ENCODE data around the gene PACS1. TPM values are rescaled to one million over a fixed set of nuclear protein-coding genes. Genes with fewer than 3 reads are reported as not detected.
"Not testable (repeated sequence)": the region's sequence is repeated elsewhere in the genome, so short reads cannot be mapped to it uniquely, and the experiment has no call there.

The PACS1 gene
- total RNA-seq, 2 donors from 2014 or later = 64.3 to 73.3 TPM

DNA sequence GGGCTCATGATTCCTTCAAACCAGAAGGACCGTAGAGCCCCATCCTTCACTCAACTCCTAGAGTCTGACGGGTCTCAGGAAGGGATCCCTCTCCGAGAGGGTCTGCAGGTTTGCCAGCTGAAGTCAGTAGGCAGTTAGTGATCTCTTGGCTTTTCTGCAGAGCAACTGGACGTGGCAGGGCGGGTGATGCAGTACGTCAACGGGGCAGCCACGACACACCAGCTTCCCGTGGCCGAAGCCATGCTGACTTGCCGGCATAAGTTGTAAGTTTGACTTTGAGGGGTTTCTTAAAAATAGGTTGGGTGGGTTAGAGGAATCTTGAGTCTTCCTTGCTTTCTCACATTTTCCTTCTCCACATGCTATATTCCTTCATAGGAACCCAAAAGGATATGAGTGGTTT lies 165.1 kb downstream of the PACS1 start:
- H3K4me1 Mint-ChIP-seq (ENCODE audit: low read depth in 2 of 2) = peaks cover 7 to 27% of the 10 kb centered on the region in 2 donors
- no peak for DNase-seq (ENCODE audit: low spot score)
- no peak overlapping the region for H3K27ac Mint-ChIP-seq
- no peak overlapping the region for H3K4me3 Mint-ChIP-seq
- no peaks in the 10 kb centered on the region for H3K27me3 Mint-ChIP-seq
- H3K9me3 Mint-ChIP-seq = no peaks in the 10 kb centered on the region
- ATAC-seq = no peak
- peaks cover 10% of the 10 kb centered on the region for H3K36me3 Mint-ChIP-seq

DNA sequence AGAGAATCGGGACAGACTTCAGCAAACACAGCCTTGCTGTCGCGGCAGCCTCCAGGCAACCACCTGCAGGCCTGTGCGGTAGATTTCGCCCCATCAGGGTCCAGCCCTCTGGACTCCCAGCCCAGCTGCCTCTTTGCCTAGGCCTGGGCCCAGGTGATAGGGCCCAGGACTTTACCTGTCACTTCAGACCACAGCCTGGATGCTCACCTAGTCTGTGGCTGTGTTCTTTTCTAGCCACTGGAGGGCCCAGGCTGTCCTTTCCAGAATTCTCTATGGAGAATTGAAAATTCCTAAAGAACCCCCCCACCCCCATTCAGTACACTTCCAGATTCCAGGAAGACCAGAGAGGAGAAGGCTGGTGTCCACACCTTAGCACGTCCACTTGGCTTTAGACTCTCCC lies 167.8 kb downstream of the PACS1 start:
- Mint-ChIP-seq H3K36me3 (no peaks in the 10 kb centered on the region), H3K4me1 (ENCODE audit: low read depth in 2 of 2) (peaks cover 7 to 21% of the 10 kb centered on the region in 2 donors), H3K9me3 (no peaks in the 10 kb centered on the region), H3K4me3 (peak overlapping the region; percentile 60), H3K27me3 (no peaks in the 10 kb centered on the region), H3K27ac (peak overlapping the region; percentile 57 to 82)
- ATAC-seq = no peak
- no peak for DNase-seq (ENCODE audit: low spot score)

DNA sequence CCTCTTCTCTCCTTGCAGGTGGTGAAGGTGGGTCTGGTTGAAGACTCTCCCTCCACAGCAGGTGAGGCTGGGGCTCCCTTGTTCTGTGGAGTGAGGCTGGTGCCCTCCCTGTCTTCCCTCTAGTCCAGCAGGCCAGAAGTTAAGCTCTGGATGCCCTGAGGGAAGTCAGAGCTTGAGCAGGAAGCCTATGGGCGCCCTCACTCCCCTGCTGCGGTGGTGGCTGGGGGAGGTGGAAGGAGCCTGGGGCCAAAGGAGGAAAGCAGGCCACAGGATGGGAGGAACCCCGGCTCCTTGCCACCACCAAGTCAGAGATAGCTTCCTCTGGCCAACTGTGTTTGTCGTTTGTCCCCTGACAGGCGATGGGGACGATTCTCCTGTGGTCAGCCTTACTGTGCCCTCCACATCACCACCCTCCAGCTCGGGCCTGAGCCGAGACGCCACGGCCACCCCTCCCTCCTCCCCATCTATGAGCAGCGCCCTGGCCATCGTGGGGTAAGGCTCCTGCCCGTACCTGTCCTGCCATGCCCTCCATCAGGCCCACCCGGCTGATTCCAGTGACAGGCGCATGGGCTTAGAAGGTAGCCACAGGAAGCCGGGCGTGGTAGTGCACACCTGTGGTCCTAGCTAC lies 168.8 kb downstream of the PACS1 start:
- DNase-seq (ENCODE audit: low spot score) (no peak), ATAC-seq (no peak)
- no peak overlapping the region for H3K4me3 Mint-ChIP-seq
- H3K27ac Mint-ChIP-seq = no peak overlapping the region
- no peaks in the 10 kb centered on the region for H3K9me3 Mint-ChIP-seq
- H3K27me3 Mint-ChIP-seq = no peaks in the 10 kb centered on the region
- H3K36me3 Mint-ChIP-seq = no peaks in the 10 kb centered on the region
- peaks cover 7 to 21% of the 10 kb centered on the region in 2 donors for H3K4me1 Mint-ChIP-seq (ENCODE audit: low read depth in 2 of 2)

DNA sequence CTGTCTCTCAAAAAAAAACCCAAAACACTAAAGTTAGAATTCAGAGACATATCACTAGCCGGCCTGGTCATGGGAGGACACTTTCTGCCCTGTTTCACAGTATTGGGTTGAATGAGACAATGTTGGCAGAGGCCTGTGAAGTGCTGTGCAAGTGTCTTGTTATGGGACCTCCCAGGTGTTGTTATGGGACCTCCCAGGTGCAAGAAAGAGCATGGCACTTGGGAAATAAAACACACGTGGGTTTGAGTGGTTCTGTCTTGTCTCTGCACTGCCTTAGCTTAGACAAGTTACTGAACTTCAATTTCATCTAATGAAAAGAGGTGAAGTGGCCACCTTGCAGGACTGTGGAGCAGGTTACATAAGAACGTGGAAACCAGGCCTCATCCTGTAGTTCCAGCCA lies 169.4 kb downstream of the PACS1 start:
- H3K4me3 Mint-ChIP-seq = no peak overlapping the region
- peaks cover 7 to 21% of the 10 kb centered on the region in 2 donors for H3K4me1 Mint-ChIP-seq (ENCODE audit: low read depth in 2 of 2)
- ATAC-seq (no peak), DNase-seq (ENCODE audit: low spot score) (no peak)
- no peaks in the 10 kb centered on the region for H3K36me3 Mint-ChIP-seq
- H3K9me3 Mint-ChIP-seq = no peaks in the 10 kb centered on the region
- no peak overlapping the region for H3K27ac Mint-ChIP-seq
- no peaks in the 10 kb centered on the region for H3K27me3 Mint-ChIP-seq

DNA sequence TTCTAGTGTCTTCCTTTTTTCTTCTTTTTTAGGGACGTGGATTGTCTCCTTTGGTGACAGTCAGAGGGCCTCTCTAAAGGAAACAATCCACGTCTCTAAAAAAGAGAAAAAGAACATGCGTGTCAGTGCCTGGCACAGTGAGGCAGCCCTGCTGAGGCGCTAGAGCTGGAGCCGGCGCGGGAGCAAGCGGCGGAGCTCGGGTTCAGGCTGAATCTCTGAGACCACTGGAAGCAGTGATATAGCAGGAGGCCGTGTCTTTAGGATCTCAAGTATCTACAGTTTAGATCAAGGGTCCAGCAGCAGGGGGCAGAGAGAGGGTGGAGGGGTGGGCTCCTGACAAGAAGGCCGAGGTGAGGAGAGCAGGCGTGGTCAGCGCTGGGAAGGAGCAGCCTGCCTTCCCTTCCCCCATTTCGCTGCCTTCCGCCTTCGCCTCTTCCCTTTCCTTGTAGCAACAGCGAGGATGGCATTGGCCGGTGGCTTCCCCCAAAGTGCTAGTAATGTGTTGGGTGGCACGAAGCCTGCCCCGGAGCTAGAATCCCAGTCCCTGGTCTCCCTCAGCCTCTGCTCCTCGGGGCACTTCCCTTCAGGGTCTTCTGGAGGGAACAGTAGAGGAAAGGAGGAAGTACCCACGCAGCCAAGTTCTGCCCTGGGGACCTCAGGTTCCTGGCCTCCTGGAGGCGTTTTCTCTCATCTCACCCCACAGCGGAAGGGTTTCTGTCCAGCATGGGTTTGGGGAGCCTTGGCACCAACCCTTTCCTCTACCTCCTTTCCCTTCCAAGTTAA lies 170.1 kb downstream of the PACS1 start:
- Mint-ChIP-seq H3K4me3 (no peak overlapping the region), H3K4me1 (ENCODE audit: low read depth in 2 of 2) (peaks cover 7 to 21% of the 10 kb centered on the region in 2 donors), H3K36me3 (no peaks in the 10 kb centered on the region), H3K9me3 (no peaks in the 10 kb centered on the region), H3K27me3 (no peaks in the 10 kb centered on the region), H3K27ac (no peak overlapping the region)
- DNase-seq (ENCODE audit: low spot score) (no peak), ATAC-seq (no peak)

DNA sequence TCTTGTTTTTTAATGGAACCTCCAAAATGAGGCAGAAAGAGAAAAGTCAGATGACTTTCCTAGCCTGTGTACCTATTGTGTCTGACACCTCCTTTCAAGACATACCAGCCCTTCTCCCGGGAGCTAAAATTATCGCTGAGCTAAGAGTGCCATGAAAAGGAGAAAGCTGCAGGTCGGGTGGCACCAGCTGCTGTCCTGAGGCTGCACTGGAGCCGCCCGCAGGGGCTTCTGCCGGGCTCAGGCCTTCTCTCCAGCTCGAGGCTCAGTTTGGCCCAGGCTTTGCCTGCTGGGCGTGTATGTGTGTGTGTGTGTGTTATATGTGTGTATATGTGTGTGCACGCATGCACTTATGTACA lies 170.7 kb downstream of the PACS1 start:
- Mint-ChIP-seq H3K9me3 (no peaks in the 10 kb centered on the region), H3K4me1 (ENCODE audit: low read depth in 2 of 2) (peaks cover 7 to 16% of the 10 kb centered on the region in 2 donors), H3K36me3 (no peaks in the 10 kb centered on the region), H3K27me3 (no peaks in the 10 kb centered on the region), H3K4me3 (no peak overlapping the region), H3K27ac (no peak overlapping the region)
- ATAC-seq = no peak
- DNase-seq (ENCODE audit: low spot score) = no peak

DNA sequence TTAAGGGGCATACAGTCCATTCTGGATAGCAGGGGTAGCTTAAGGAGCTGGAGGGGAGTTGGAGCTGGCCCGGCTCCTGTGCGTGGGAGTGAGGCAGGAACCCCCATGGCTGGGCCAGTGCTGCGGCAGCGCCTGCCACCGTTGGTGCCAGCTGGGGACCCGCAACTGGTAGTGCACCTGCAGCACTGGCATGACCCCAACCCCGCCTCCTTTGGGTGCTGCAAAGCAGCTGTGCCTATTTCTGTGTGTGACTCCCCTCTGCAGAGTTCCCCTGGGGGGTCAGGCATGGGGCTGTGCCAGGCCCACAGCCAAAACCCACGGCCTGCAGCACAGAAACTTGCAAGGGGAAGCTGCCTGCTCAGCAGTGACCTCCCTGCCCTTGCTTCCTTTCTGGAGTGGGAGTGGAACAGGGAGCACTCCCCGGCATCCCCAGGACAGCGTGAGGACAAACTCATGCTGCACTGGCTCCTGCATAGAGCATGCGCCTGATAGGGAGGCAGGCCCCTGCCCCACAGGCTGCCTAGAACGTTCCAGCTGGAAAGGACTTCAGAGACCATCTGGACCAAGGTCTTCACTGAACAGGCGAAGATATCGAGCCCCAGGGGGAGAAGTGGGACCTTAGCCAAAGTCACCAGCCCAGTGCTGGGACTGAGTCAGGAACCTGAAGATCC lies 172.2 kb downstream of the PACS1 start:
- Mint-ChIP-seq H3K9me3 (no peaks in the 10 kb centered on the region), H3K27me3 (no peaks in the 10 kb centered on the region), H3K4me3 (no peak overlapping the region), H3K36me3 (no peaks in the 10 kb centered on the region), H3K4me1 (ENCODE audit: low read depth in 2 of 2) (peaks cover 6 to 12% of the 10 kb centered on the region in 2 donors), H3K27ac (no peak overlapping the region)
- DNase-seq (ENCODE audit: low spot score) (no peak), ATAC-seq (no peak)

DNA sequence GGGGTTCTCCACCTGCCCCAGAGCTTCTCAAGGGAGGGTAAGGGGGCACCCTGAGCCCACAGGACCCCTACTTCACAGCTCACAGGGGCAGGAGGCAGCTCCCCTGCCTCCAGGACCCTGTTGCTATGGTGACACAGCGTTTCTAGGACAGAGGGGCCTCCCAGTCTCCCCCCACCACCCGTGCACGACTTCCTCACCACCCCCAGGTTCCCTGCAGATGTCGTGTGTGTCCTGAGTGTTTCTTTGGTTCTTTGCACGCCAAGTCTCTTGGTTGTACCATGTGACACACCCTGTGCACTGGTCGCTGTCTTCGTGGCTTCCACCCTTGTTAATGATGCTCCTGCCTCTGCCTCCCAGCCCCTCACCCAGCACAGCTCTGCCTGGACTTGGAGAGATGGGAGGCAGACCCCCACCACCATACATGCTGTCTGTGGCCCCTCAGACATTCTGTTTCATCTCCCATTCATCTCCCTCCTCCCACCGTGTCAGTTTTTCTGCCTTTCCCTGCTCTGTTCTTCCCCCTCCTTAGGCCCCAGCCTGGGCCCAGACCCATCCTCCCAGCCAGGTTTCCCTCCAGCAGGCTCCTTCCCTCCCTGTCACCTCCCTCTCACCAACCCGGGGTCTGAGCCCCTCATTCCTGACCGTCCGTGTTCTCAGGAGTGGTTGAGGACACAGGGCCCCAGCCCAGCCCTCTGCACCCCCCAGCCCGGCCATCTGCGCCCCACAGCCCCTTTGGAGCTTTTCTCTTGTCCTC lies 173.9 kb downstream of the PACS1 start:
- ATAC-seq (no peak), DNase-seq (ENCODE audit: low spot score) (no peak)
- H3K27me3 Mint-ChIP-seq = no peaks in the 10 kb centered on the region
- no peaks in the 10 kb centered on the region for H3K4me1 Mint-ChIP-seq (ENCODE audit: low read depth in 2 of 2)
- no peak overlapping the region for H3K4me3 Mint-ChIP-seq
- H3K36me3 Mint-ChIP-seq = no peaks in the 10 kb centered on the region
- no peaks in the 10 kb centered on the region for H3K9me3 Mint-ChIP-seq
- H3K27ac Mint-ChIP-seq = no peak overlapping the region

DNA sequence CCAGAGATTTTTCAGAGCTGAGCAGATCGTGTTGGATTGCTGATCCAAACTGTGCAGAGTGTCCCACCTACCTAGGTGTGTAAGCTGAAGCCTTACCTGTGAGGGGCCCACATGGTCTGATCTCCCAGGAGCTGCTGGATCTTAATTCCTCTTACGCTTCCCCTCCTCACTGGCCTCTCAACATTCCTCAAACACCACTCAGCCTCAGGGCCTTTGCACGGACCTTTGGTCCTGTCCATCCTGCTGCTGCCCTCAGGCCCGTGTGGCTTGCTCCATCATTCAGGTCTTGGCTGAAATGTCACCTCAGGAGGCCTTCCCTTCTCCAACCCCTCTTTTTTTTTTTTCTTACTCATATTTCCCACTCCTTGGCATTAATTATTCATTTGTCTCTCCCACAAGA lies 177.2 kb downstream of the PACS1 start:
- ATAC-seq = no peak
- Mint-ChIP-seq H3K4me3 (no peak overlapping the region), H3K4me1 (ENCODE audit: low read depth in 2 of 2) (no peaks in the 10 kb centered on the region), H3K9me3 (no peaks in the 10 kb centered on the region), H3K36me3 (no peaks in the 10 kb centered on the region), H3K27me3 (no peaks in the 10 kb centered on the region), H3K27ac (peak overlapping the region in 1 of 2 donors; percentile 24)
- DNase-seq (ENCODE audit: low spot score) = no peak

DNA sequence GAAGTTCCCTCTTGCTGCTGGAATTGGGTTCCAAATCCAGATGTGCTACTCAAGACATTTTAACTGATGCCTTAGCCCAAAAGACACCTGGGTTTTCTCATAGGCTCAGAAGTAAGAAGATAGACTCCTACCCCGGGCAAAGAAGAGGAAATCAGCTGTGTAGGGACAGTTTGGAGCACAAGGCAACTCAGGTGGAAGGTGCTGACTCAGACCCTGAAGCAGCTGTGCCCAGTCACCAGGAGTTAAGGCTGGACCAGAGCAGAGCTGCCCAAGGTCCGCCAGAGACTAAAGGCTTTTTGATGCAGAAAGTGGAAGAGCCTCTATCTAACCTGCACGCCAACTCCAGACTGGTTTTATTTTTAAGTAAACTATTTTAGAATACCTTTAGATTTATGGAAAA lies 177.7 kb downstream of the PACS1 start:
- Mint-ChIP-seq H3K4me1 (ENCODE audit: low read depth in 2 of 2) (no peaks in the 10 kb centered on the region), H3K36me3 (no peaks in the 10 kb centered on the region), H3K27me3 (no peaks in the 10 kb centered on the region), H3K27ac (no peak overlapping the region), H3K4me3 (no peak overlapping the region), H3K9me3 (no peaks in the 10 kb centered on the region)
- DNase-seq (ENCODE audit: low spot score) (no peak), ATAC-seq (no peak)

DNA sequence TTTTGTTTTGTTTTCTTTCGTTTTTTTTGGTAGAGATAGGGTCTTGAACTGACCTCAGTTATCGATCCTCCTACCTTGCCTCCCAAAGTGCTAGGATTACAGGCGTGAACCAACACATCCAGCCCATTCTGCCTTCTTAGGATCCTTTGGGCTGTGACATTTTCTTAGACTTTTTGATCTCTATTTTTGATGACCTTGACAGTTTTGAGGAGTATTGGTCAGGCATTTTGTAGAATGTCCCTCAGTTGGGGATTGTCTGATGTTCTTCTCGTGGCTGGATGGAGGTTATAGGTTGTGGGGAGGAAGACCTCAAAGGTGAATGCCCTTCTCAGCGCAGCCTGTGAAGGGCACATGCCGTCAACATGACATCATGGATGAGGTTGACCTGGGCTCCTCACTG lies 178.8 kb downstream of the PACS1 start:
- no peak for DNase-seq (ENCODE audit: low spot score)
- H3K27ac Mint-ChIP-seq = peak overlapping the region in 1 of 2 donors; percentile 34

DNA sequence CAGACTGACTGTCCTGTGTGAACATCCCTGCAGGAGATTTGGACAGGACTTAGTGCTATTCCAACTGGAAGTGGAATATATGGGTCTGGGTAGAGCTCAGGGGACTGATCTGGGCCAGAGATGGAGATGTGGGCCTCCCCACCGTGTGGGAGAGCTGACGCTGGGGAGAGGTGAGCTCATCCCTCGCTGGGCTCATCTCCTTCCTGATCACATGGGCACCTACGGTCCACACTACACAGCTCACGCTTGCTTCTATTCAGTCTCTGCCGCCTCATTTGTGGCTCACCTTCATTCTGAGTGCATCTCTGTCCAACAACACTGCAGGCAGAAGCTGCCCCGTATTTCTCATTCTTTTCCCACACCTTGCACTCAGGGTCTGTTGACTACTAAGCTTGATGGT lies 181.7 kb downstream of the PACS1 start:
- no peak for ATAC-seq
- Mint-ChIP-seq H3K4me1 (ENCODE audit: low read depth in 2 of 2) (peaks cover 4 to 5% of the 10 kb centered on the region in 2 donors), H3K9me3 (no peaks in the 10 kb centered on the region), H3K4me3 (no peak overlapping the region), H3K36me3 (no peaks in the 10 kb centered on the region), H3K27ac (no peak overlapping the region), H3K27me3 (no peaks in the 10 kb centered on the region)
- DNase-seq (ENCODE audit: low spot score) = no peak

More for the DNA sequence above, 178.8 kb downstream of the PACS1 start:
- ATAC-seq = no peak
- no peaks in the 10 kb centered on the region for H3K36me3 Mint-ChIP-seq
- no peaks in the 10 kb centered on the region for H3K27me3 Mint-ChIP-seq
- H3K4me1 Mint-ChIP-seq (ENCODE audit: low read depth in 2 of 2) = no peaks in the 10 kb centered on the region
- H3K4me3 Mint-ChIP-seq = no peak overlapping the region
- H3K9me3 Mint-ChIP-seq = no peaks in the 10 kb centered on the region

DNA sequence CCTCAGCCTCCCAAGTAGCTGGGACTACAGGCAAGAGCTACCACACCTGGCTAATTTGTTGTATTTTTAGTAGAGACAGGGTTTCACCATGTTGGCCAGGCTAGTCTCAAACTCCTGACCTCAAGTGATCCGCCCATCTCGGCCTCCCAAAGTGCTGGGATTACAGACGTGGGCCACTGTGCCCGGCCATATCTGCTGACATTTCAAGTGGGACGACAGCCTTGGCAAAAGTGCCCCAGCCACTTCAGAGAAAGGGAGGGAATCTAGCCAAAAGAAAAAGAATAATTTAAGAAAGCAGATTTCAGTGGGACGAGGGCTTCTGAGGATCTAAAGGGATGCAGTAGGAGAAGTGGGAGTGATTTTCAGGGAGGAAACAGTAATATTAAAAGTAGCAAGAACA lies 183.0 kb downstream of the PACS1 start:
- H3K9me3 Mint-ChIP-seq; H3K4me3 Mint-ChIP-seq; ATAC-seq; DNase-seq (ENCODE audit: low spot score); H3K4me1 Mint-ChIP-seq (ENCODE audit: low read depth in 2 of 2); H3K27ac Mint-ChIP-seq; H3K27me3 Mint-ChIP-seq; H3K36me3 Mint-ChIP-seq: not testable (repeated sequence)

DNA sequence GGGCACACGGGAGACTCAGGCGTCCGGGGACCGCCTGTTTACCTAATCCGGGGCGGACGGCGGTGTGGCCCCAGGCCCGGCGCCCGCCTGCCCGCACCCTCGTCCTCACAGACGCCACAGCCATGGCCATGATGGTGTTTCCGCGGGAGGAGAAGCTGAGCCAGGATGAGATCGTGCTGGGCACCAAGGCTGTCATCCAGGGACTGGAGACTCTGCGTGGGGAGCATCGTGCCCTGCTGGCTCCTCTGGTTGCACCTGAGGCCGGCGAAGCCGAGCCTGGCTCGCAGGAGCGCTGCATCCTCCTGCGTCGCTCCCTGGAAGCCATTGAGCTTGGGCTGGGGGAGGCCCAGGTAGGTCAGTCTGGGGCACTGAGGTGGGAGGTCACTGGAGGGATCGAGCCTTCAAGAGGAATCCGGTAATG lies 188.4 kb downstream of the PACS1 start:
- no peak for ATAC-seq
- H3K9me3 Mint-ChIP-seq = no peaks in the 10 kb centered on the region

More for the DNA sequence above, 188.4 kb downstream of the PACS1 start:
- Mint-ChIP-seq H3K27ac (peak overlapping the region; percentile 10 to 29), H3K27me3 (no peaks in the 10 kb centered on the region), H3K4me1 (ENCODE audit: low read depth in 2 of 2) (peaks cover 16 to 20% of the 10 kb centered on the region in 2 donors), H3K36me3 (peaks cover 8% of the 10 kb centered on the region), H3K4me3 (peak overlapping the region; percentile 93)
- DNase-seq (ENCODE audit: low spot score) = no peak

Data from natural killer cell treated with Interleukin-12 subunit alpha and Interleukin-12 subunit beta and Interleukin-15 and Interleukin-18, amount 100 ng/mL, for 72 hours (primary cell).